ENCODE measurements around the gene TRIP12.
"Not testable (repeated sequence)": the region's sequence is repeated elsewhere in the genome, so short reads cannot be mapped to it uniquely, and the experiment has no call there.

Gene TRIP12

DNA sequence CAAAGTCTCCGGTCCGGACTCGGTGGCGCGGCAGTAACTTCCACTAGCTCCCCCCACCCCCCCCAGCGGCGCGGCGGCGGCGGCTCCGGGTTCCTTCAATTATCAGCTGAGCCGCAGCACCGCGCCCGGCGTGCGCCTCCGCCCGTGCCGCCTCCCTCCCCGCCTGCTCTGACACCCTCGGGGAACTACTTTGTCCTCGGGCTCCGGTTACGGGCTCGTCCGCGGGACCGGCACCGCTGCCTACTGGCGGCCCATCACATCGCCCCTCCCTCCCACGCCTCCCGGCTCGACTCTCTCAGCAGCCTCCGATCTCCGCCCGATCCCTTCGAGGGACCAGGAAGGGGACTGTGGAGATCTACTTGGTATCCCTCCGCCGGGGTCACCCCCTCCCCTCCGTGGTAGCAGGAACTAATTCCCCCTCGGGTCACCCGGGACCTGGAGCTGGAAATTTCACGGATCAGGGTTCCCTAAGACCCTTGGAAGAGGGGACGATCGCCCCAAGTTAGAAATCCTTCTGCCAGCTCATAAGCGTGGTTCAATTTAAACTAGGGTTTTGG is at the start of gene TRIP12:
Gene TRIP12, minus strand, starts transcription at position 118 of the 557 bp plus-strand sequence. CDS start 41,930 bp downstream, outside the sequence.
- DNase-seq, result peak; percentile 93

DNA sequence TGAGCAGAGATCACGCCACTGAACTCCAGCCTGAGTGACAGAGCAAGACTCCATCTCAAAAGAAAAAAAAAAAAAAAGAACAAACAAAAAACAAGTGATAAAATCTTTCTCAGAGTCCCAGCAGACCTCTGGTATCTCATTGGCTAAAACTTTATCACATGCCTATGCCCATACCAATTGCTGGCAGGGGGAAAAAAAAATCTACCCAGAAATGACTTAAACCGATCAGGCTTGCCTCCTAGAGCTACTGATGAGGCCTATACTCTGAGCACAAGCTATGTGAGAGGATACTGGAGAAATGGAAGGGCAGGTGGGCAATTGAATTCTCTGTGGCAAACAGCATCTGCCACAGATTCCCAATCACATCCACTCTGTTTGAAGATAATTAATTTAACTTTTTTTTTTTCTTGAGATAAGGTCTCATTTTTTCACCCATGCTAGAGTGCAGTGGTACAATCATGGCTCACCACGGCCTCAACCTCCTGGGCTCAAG is 49.5 kb upstream of the TRIP12 start:
- no peak for DNase-seq

DNA sequence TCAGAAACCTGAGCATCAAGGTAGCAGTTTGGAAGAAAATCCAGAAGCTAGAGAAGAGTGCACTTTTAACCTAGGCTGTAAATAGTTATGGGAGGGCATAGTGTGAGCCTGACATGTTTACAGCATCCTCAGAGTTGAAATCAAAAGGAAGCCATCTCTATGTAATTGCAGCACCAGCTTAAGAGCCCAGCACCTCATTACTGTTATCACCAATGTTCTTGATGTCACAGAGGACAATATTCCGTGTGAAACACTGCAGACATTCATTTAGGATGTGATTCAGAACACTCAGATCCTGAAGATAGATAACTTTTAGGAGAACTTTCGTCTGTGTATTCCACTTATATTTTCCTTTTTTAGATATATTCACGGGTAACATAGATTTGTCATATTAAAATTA is 48.6 kb upstream of the TRIP12 start:
- no peak for DNase-seq

DNA sequence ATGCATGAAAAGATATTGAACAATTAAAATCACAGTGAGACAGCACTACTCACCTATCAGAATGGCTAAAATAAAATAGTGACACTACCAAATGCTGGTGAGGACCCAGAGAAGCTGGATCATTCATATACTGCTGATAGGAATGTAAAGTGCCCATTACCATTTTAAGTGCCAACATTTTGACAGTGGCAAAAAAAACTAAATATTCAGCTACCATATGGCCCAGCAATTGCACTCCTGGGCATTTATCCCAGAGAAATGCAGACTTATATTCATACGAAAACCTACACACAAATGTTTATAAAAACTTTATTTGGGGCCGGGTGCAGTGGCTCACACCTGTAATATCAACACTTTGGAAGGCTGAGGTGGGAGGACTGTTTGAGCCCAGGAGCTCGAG is 48.1 kb upstream of the TRIP12 start:
- DNase-seq, result no peak

DNA sequence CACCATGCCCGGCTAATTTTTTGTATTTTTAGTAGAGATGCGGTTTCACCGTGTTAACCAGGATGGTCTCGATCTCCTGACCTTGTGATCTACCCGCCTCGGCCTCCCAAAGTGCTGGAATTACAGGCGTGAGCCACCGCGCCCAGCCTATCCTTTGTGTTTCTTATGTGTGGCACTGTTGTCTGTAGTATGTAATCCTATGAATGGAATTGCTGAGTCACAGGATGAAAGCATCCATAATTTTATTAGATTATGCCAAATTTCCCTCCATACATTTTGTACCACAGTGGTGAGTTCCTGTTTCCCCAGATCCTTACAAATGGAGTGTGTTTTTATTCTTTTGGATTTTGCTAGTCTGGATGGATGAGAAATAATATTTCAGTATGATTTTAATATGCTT is 41.8 kb upstream of the TRIP12 start:
- not testable (repeated sequence) for DNase-seq

DNA sequence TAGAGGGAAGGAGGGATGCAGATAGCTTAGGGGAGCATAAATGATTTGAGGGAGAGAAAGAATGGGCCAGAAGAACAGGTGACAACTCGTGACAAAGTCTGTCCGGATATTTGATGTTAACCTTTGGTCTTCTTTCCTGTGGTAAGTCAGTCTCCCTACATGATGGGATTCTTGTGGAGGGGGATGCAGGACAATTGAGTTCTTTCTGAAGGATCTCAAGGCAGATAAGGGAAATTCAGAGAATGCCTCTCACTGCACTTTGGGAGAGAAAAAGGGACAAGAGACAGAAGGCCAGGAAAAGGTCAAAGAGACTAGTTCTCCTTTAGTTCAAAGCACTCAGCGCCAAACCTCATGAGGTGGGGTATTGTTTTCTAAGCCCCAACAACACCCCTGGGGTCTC is 34.7 kb upstream of the TRIP12 start:
- DNase-seq, result no peak

DNA sequence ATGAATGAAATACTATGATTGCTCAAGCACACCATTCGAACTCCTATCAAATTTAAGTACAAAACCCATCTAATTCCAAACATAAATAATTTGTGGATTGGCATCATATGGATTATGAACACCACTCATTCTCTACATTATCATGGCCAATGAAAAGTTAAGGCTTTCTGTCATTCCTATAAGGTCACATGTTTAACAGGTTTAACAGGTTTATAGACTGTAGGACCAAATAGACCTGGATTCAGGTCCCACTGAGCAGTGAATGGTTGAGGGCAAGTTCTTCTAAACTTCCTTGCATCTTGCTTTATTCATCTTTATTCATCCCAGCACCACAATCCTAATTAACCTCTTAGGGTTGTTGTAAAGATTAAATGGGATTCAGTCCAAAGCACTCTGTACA is 33.9 kb upstream of the TRIP12 start:
- no peak for DNase-seq

DNA sequence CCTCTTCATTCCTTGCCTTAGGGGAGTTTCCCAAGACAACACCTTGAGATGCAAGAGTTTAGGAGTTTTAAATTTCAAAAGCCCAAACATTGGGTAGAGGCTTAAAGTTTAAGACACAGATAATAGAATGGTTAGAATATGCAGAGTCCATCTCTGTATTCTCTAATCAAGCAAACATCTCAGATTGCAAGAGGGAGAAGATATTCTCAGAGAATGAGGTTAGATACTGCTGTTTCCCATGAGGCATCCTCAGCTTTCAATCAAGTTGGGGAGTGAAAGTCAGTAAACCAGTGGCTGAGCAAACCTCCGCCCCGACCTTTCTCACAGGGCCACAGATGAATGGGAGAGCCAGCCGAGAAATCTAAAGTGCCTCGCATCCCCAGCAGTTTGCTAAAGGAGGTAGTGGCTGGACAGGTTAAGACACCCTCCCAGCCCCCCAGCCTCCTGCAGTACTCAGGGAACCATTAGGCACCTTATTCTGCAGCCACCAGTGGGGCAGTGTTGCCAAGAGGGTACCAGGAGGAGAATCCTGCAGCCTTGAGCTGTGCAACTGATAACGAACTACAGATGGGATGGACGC is 30.5 kb upstream of the TRIP12 start:
- DNase-seq, result no peak

DNA sequence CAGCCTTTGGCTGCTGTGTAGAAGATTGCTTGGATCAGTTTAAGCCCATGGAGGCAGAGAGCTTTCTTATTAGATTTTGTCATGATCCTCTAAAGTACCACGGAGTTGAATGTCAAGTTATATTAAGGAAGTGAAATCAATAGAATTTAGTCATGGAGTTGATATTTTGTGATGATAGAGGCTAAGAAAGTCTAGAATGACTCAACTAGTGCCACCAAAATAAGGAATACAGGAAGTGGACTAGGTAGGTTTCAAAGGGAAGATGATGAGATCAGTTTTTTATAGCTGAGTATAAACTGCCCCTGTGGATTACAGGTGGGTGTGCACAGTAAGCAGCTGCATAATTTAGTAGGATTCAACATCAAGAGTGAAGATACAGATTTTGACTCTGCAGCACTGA is 25.7 kb upstream of the TRIP12 start:
- no peak for DNase-seq

DNA sequence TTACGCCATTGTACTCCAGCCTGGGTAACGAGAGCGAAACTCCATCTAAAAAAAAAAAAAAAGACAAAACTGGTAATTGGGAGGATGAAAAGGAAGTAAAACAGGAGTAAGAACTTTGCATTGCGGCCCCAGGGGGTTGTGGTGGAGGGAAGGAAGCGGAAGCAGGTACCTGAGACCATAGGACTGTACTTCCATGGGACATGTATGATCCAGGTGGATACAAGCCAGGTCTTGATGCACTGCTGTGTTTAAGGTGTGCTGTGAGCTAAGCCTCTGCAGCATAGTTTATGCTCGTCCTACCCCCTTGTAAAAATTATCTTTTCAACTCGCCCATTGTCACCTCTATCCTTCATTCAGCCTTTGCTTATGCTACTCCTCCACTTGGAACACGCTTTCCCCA is 24.2 kb upstream of the TRIP12 start:
- DNase-seq, result no peak

DNA sequence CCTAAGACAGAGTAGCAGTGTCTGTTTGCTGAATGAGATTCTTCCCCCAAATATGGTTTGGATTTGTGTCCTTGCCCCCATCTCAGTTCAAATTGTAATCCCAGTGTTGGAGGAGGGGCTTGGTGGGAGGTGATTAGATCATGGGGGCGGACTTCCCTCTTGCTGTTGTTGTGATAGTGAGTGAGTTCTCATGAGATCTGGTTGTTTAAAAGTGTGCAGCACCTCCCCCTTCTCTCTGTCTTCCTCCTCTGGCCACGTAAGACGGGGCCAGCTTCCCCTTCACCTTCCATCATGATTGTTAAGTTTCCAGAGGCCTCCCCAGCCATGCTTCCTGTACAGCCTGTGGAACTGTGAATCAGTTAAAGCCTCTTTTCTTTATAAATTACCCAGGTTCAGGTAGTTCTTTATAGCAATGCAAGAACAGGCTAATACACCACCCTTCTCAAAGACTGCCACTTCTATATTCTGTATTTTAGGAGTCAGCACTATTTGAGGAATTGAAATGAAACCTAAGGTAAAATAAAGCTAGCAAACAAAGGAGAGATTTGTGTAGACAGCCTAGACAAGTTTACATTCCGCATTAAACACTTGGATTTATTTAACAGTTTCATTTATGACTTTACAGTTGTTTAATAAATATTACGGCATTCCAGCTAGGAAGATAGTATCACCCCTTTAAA is 22.1 kb upstream of the TRIP12 start:
- no peak for DNase-seq

DNA sequence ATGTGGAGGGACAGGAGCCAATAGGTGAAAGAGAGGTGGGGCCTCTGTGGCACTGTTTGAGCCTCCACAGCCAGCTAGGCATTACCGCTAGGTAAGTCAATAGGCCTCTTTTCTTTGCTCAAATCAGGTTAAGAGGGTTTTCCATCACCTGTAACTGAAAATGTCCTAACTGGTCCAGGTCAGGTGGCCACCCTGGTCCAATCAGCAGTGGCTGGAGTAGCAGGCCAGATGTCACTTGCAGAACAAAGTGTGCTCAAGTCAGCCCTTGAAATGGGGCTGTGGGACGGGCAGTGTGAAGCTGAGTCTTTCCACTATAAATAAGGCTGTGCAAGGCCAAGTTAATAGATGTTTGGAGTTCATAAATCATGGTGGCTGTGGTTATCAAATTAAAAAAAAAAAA is 21.4 kb upstream of the TRIP12 start:
- no peak for DNase-seq

DNA sequence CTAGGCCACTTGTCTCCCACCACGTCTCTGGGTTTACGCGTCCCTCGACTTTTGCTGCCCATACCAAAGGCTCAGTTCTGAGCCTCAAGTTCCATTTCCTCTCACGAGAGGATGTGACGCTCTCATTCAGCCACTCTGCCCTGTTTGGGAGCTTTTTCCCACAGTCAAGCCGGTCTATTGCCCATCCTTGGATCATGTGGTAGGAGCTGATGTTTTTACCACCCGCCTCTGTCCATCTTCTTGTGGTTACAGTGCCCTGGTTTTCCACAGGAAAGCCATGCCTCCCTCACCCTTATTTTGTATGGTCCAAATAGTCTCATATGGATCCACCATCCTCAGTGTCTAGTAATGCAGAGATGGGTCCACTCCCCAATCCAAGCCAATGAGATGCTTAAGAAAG is 20.9 kb upstream of the TRIP12 start:
- DNase-seq, result no peak

DNA sequence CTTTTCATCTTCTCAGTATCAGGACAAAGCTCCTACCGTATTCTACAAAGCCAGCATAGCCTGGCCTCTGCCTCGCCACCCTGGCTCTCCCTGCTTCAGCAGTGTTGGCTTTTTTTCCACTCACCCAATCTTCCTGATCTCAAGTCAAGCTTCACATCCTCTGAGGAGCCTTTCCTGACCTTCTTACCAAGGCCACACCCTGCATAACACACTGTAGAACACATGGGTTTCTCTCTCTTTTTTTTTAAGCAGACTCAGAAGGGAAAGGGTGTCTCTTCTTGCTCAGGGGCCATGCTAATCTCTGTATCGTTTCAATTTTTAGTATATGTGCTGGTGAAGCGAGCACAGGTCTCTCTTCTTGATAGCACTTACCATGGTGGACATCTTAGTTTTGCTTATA is 15.7 kb upstream of the TRIP12 start:
- DNase-seq, result no peak

DNA sequence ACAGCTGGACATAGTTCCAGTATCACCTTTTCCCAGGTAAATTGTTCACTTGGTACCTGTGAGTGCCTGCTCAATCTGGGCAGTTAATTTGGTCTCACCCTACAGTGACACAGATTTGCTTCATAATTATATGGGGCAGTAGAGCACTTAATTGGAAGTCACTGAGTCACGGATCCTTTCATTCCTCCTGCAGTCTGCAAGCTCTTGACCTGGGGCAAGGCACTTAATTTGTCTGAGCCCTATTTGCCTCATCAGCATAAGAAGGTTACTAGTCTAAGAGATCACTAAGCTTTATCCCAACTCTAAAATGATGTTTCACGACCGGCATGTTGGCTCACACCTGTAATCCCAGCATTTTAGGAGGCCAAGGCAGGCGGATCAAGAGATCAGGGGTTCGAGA is 9.4 kb upstream of the TRIP12 start:
- DNase-seq, result no peak

DNA sequence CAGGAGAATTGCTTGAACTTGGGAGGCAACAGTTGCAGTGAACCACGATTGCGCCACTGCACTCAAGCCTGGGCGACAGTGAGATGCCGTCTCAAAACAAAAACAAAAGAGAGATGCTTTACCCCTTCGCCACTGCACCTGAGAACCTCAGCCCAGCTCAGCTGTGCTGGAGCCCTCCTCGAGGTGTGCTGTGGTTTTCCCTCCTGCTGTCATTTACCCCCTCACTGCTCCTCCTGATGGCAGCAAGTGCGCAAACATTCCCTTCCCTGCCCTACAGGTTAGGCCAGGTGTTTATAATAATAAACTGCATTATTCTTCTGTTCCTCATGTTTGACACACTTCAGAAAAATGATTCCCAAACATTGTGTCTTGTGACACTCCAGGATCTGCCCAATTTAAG is 8.8 kb upstream of the TRIP12 start:
- DNase-seq, result no peak

DNA sequence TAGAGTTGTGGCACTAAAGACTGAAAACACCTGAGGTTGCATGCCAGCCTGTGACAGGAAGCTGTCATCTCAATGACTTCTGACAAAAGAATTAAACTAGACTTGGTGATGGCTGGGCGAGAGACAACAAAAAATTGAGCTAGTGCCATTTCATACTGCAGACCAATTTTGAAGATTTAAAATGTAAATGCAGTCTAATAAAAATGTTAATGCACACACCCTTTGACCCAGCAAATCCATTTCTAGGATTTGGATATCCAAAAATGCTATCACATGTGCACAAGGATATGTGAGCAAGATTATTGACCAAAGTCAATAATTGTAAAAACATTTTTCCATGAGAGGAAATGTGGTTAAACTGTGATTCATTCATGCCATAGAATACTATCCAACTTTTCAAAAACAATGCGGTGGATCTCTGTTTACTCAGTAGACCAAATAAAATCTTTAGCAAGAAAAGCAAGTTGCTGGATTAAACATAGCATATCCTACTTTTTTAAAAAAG is 6.1 kb upstream of the TRIP12 start:
- DNase-seq, result no peak

DNA sequence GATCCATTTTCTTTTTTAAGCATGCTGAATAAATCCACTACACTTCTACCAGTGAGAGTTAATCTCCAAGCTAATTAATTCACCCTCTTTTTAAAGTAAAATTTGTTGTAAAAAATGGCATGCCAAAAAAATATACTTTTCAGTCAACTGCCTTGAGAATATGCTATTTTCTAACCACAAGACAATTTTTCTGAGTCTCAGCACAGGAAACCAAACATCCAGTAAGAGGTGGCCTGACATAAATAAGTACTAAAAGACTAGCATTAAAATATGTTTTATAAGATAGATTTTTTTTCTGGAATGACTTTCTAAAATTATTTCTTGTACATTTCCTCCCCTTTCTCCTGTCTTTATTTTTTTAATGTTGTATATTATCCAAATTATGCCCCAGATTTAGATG is 3.4 kb upstream of the TRIP12 start:
- no peak for DNase-seq

DNA sequence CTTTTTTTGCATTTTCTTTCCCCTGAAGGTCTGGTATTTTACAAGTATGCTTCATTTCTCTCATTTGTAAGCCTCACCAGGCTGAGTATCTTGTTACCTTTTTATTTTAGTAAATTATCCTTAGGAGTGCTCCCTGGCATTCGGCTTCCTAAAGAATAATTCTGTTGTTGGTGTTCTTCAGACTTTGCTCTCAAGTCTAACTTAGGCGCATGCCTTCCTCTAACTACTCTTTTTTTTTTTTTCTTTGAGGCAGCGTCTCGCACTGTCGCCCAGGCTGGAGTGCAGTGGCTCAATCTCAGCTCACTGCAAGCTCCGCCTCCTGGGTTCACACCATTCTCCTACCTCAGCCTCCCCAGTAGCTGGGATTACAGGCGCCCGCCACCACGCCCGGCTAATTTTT is 2.7 kb upstream of the TRIP12 start:
- not testable (repeated sequence) for DNase-seq

DNA sequence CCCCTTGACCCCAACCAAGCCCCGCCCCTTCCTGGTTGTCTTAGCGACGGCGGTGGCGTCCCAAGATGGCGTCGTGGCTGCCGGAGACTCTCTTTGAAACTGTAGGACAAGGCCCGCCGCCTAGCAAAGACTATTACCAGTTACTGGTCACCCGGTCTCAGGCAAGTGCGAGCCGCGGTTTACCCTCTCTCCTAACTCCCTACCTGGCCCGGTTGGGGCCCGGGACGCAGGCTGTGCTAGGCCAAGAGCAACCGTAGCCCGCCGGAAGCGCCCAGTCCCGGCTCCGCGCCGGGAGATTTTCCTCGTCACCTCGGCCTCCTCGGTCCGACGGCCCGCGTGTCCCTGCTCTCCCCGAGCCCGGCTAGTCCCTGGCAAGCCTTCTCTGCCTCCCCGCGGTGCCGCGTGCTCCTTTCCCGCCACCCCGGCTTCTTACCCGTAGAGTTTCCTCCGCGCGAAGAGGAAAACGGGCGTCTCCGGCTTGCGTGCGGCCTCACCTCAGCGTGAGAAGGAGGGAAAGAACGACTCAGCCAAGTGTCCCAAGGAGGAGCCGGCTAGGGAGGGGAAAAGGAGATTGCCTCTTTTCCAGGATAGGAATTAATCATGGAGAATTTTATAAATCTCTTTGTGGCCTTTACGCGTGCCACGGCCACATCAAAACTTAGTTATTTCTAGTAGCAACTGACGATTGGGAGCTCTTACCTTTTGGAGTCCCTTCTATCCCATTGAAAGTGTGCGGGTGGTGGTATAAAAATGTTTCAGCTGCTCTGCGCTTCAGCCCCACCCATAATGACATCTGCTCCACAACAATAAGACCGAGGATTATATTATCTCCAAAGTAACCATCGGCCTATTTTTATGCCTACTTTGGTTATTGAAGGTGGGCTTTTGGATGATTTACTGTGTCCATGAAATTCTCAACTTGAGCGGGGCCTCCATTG is 909 bp upstream of the TRIP12 start, which contains the start of gene FBXO36:
Gene FBXO36, plus strand, starts transcription at position 55 of the 938 bp plus-strand sequence. Its CDS starts 11 bp downstream, at position 66.
- DNase-seq, result no peak

DNA sequence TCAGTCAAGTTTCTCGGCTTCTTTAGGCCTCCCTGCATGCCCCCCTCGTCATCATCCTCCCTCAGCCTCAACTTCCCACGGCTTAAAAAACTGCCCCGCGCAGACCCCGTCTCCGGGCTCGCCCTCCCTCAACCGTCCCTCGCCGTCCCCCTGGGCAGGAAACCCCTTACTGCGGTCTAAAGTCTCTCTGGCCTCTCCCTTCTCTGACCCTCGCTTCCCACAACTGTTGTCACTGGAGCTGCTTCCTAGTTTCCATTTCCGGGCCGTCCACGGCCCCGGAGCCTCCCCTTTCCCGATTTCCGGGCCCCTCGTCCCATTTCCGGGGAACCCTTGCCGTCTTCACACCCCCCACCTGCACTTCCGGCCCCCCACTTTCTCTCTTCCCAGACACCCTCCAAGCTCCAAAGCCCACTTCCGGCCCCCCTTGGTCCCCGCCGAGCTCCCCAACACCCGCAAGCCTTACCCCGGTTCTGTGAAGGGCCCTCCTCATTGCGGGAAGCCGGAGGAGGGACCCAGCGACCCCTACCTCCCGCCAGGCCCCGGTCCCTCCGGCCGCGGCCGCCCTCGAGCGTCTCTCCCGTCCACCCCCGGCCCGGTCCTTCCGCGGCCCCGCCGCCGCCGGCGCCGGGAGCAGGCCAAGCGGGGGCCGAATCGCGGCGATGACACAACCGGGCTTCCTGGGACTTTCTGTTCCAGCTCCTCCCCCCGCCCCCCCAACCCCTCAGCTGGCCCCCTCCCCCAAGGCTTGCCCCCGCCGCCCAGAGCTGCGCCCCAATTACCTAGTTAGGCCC is 513 bp downstream of the TRIP12 start:
- peak; percentile 71 for DNase-seq

DNA sequence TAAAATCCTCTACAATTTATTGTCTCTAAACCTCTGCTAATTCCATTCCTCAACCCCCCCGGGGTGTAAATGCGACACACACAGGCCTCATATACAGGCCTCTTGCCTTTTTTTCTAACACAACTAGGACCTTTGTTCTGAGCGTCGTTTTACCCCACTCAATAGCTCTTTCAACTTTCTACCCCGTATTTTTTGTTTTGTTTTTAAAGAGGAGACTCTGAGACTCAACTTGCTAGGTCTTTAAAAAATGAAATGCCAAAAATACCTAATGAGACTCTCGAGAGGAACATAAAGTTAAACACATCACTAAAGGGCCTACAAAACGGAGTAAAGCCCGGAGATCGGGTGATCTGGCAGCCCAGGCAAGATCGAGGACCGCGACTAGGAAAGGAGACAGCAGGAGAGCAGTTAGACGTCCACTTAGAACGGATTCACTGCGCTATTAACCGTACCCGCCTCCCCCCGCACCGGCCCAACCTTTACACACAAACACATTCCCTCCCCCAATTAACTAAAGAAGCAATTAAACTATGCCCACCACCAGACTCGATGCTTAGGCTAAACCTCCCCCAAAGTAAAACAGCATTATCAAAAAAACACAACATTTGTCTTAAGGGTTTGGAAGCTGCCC is 1.7 kb downstream of the TRIP12 start:
- DNase-seq, result no peak
